PFSK-1 (cell line): Measurements from ENCODE around the gene SIMC1.

Experiments
- FOXP2 ChIP-seq: optimal IDR thresholded peaks from 2 replicates; pipeline ENCODE3; 2011; ENCODE audit warnings: borderline replicate concordance, control low read depth, inconsistent platforms; ENCODE audit not compliant: insufficient read depth; ENCODE audit errors: extremely low read length, extremely low read depth
- POLR2AphosphoS5 ChIP-seq: IDR thresholded peaks from 2 replicates; pipeline ENCODE4 v1.6.1; 2012; ENCODE audit warnings: low read depth, mild to moderate bottlenecking, control low read depth, low read length, moderate library complexity
- SIN3A ChIP-seq: IDR thresholded peaks from 2 replicates; pipeline ENCODE4 v1.6.1; 2012; ENCODE audit warnings: mild to moderate bottlenecking, low read length, moderate library complexity, borderline replicate concordance; ENCODE audit not compliant: insufficient read depth
- TAF1 ChIP-seq: IDR thresholded peaks from 2 replicates; pipeline ENCODE4 v1.6.1; 2012; ENCODE audit warnings: low read length, control low read depth, borderline replicate concordance; ENCODE audit not compliant: insufficient read depth
- TF ChIP-seq, protein P1 (sequence below), 2 experiments: IDR thresholded peaks; 2 replicates each; pipeline versions ENCODE4 v1.6.1 to v1.8.0; 2011 to 2012; ENCODE audit warnings: low read depth in 2 of 2, low read length in 2 of 2, control low read depth in 1 of 2, inconsistent platforms in 1 of 2, mild to moderate bottlenecking in 1 of 2, moderate library complexity in 1 of 2; ENCODE audit not compliant: insufficient read depth in 1 of 2

DNA sequence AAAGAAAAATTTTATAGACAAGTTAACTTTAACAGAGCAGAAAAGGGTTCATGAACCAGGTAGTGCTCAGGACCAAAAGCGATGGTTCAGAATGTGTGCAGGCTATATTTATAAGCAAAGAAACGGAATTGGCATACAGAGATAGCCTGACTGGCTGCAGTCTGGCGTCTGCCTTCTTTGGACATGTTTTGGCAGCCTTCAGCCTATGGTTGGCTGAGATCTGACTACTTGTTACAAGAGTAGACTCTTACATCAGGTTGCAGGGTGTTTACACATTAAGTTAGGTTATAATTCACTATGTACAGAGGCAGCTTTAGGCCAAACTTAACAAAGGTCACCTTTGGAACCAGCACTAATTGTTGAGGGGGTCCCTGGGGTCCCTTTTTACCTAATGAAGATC, 143.2 kb downstream of the SIMC1 start:
- TF ChIP-seq, protein P1, sequence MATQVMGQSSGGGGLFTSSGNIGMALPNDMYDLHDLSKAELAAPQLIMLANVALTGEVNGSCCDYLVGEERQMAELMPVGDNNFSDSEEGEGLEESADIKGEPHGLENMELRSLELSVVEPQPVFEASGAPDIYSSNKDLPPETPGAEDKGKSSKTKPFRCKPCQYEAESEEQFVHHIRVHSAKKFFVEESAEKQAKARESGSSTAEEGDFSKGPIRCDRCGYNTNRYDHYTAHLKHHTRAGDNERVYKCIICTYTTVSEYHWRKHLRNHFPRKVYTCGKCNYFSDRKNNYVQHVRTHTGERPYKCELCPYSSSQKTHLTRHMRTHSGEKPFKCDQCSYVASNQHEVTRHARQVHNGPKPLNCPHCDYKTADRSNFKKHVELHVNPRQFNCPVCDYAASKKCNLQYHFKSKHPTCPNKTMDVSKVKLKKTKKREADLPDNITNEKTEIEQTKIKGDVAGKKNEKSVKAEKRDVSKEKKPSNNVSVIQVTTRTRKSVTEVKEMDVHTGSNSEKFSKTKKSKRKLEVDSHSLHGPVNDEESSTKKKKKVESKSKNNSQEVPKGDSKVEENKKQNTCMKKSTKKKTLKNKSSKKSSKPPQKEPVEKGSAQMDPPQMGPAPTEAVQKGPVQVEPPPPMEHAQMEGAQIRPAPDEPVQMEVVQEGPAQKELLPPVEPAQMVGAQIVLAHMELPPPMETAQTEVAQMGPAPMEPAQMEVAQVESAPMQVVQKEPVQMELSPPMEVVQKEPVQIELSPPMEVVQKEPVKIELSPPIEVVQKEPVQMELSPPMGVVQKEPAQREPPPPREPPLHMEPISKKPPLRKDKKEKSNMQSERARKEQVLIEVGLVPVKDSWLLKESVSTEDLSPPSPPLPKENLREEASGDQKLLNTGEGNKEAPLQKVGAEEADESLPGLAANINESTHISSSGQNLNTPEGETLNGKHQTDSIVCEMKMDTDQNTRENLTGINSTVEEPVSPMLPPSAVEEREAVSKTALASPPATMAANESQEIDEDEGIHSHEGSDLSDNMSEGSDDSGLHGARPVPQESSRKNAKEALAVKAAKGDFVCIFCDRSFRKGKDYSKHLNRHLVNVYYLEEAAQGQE (IDR thresholded peaks at IDR 0.05; ENCODE audit: insufficient read depth in 1 of 2, low read depth in 2 of 2, low read length in 2 of 2): no peak
- TF ChIP-seq SIN3A (no peak), POLR2AphosphoS5 (no peak), TAF1 (no peak), FOXP2 (no peak)
